GM15510 (cell line): ENCODE results near the gene SRC.

Experiments
- POLR2A ChIP-seq: IDR thresholded peaks from 3 replicates; pipeline ENCODE4 v1.6.1; 2011; ENCODE audit warnings: borderline replicate concordance; ENCODE audit not compliant: insufficient read length; ENCODE audit errors: extremely low read depth

Gene SRC

GRCh38 chr20:37376324-37376723 is 30.4 kb downstream of the SRC start:
- no peak for TF ChIP-seq POLR2A

DNA sequence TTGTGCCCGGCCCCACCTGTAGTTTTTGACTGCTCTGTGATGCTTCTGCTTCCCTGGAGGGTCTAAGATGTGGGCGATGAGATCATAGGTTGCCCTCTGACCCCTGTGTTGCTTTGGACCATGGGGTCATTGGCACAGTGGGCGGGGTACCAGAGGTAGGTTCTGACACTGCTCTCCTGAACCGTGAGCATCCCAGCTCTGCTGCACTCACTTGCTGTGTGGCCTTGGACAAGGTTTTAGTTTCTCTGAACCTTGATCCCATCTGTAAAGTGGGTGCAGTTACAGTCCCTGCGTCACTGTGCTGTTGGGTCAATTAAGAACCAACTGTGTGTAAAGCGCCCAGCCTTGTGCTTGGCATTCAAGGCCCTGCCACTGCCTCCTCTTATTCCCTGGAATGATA is 30.9 kb downstream of the SRC start:
- TF ChIP-seq POLR2A, result no peak

GRCh38 chr20:37377346-37378081 is 31.6 kb downstream of the SRC start:
- no peak for TF ChIP-seq POLR2A

DNA sequence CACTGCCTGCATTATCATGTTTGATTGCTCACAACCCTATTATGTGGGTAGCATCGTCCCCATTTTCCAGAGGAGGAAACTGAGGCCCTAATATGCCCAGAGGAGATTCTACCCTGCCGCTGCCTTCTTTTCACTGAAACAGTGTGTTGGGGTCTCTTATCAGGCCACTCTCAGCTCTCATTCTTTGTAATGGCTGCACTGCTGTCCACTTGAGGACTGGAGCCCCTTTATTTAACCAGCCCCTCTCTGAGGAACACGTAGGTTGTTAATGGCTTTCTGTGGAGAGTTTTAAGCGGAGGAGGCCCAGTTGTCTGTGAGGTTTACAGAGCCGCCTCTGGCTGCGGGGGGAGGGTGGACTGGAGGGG is 32.5 kb downstream of the SRC start:
- TF ChIP-seq POLR2A, result no peak

DNA sequence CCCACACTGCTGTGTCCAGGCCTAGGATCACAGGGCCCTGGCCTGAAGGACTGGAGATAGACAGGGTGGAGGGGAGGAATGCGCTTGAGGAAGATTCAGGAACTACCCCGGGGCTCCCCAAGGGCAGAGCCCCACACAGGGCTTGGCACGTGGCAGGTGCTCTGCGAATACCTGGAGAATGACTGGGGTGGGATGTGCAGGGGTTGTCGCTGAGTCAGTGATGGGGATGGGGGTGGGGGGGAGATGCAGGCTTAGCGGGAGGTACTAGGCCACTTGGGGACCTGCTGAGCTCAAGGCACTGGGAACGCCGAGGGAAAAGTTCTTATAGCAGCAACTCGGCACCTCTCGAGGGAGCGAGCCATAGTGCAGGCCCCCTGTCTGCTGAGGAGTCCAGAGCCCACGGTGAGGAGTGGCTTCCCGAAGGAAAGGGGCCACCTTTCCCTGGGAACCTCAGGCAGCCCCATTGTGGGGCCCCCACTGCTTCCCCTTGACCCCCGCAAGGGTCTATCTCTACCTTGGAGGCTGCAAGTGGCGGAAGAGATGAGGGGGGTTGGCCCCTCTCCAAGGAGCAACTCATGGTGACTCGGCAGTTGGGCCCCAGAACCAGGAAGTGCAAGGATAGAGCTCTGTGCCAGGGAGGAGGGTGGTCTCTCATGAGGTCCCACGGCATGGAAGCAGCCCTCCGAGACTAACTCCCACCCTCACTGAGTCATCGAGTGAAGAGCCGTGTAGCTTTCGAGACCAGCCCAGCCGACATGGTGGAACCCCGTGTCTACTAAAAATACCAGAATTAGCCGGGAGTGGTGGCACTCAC is 33.1 kb downstream of the SRC start:
- no peak for TF ChIP-seq POLR2A

- TF ChIP-seq POLR2A, result no peak
These were observed 34.3 kb downstream of the SRC start for GRCh38 chr20:37379967-37380828.

DNA sequence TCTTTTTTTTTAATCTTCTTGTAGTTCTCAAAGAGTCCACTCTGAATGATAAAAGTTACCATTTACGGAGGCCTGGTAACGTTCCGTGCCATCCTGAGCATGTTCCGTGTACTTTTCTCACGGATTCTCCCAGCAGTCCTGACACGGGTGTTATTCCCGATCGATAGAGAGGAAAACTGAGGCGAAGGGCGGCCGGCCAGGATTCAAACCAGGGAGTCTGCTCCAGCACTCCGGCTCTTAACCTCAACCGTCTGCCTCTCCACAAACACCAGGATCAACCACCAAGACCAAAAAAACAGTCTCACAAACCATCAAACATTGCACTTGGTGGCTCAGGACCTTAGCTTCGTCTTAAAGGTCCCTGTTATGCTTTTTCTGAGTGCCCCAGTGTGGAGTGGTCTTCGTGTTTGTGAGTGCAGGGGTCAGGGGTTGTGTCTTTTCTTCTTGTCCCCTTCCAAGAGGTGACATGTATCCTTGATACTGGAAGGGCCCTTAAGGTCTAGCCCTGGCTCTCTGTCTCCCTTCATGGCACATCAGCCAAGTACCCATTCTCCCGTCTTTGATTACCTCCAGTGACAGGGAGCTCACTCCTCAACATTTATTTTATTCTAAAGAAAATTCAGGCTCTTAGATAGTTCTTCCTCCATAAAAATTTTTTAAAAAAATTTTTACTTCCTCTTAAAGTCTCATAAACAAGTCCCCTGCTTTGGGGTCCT is 35.1 kb downstream of the SRC start:
- TF ChIP-seq POLR2A, result no peak

DNA sequence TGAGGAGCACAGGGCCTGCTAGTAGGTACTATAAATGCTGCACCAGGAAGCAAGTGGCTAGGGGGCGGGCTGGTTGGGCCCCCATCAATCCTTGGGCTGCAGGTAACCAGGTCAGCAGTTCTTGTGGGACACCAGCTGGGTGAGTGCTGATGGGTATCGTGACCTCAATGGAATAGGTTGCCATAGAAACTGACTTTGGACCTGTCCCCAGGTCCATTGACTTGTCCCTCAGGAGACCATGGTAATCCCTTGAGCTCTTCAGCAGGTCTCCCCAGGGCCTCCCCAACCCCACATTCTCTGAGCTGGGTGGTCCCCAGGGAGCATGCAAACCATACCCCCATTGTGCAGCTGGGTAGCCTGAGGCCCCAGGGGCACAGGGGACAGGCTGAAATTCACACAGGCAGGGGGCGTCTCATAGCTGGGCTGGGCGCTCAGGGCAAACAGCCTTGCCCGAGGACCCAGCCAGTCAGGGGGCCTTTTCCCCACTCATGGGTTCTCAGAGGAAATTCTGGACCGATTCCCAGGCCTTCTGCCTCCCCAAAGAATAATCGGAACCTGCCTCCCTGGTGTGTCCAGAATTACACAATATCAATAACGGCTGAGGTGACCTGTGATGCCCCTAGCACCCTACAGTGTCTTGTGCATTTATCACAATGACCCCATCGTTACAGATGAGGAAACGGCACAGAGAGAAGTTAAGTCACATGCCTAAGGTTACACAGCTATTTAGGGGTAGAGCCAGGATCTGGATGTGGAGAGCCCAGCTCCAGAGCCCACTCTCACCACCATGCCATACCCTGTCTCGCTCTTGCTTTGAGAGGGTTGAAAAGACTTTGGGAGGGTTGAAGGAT is 35.9 kb downstream of the SRC start:
- TF ChIP-seq POLR2A, result no peak

DNA sequence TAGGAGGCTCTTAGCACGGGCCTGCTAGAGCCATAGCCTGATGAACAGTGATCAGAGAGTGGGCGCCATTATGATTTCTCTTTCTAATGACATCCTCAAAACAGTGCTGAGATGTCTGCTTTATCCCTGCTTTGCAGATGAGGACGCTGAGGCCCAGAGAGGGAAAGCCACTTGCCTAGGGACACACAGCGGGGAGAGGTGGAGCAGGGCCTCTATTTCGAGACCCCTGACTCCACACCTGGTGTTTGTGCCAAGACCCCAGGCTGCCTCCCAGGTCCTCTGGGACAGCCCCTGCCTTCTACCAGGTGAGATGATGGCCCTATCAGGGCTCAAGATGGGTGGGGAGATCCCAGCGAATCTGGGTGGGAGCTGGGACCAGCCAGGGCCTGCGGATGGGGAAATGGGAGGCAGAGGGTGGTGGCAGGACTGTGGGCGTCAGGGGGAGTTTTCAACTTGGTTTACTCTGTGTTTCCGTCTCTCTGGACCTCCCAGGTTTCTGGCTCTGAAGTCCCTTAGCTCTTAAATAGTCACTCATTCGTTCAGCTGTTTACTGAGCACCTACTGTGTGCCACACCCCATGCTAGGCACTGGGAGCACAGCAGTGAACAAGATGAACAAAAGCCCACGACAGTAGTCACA is 36.7 kb downstream of the SRC start:
- TF ChIP-seq POLR2A, result no peak

DNA sequence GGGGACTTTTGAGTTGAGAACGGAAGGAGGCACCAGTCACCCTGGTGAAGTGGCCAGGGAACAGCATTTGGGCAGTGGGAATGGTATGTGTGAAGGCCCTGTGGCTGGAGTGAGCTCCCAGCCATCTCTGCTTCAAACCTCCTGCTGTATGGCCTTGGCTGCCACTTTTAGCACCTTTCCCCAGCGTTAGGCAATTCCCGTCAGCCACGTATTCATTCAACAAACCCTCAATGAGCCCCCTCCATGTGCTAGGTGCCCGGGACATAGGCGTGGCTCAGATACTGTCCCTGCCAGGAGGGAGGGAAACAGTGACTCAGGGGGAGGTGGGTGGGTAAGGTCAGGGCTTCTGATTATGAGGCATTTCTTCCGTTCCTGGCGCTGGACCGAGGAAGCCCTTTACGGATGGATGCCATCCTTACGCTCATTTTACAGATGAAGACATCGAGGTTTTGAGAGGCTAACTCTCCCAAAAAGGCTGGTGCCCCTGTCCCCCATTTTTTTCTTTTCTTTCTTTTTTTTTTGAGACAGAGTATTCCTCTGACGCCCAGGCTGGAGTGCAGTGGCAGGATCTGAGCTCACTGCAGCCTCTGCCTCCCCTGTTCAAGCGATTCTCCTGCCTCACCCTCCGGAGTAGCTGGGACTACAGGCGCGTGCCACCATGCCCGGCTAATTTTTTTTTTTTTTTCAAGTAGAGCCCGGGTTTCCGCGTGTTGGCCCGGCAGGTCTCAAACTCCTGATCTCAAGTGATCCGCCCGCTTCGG is 37.5 kb downstream of the SRC start:
- no peak for TF ChIP-seq POLR2A

GRCh38 chr20:37384683-37385174 is 38.8 kb downstream of the SRC start:
- TF ChIP-seq POLR2A, result no peak

DNA sequence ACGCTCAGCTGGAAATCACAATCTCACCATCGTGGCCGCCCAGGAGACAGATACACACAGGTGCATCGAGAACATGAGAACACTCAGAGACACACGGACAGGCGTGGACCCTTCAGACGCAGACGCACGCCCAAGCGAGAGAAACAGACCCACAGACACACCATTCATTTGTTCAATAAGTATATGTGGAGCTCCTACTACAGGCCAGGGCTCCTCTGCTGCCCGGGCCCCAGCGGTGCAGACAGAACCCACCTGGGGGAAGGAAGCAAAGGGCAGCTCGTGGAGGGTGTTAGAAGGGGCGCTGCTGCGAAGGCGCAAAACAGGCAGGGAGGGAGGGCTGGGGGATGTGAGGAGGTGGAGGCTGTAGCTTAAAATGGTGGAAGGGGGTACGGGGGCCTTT is 39.2 kb downstream of the SRC start:
- TF ChIP-seq POLR2A, result no peak
